ENCODE results near the gene UPF1.

Gene UPF1

DNA sequence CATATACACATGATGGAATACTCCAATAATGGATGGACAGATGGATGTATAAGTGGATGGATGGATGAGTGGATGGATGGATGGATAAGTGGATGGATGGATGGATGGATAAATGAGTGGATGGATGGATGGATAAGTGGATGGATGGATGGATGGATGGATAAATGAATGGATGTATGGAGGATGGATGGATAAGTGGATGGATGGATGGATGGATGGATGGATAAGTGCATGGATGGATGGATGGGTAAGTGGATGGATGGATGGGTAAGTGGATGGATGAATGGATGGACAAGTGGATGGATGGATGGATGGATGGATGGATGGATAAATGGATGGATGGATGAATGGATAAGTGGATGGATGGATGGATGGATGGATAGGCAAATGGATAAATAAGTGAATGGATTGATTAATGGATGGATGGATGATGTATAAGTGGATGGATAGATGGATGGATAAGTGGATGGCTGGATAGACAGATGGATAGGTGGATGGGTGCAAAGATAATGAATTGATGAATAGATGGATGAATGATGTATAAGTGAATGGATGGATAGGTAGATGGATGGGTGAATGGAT, 32.3 kb upstream of the UPF1 start (continued):
- TF ChIP-seq, protein P1, sequence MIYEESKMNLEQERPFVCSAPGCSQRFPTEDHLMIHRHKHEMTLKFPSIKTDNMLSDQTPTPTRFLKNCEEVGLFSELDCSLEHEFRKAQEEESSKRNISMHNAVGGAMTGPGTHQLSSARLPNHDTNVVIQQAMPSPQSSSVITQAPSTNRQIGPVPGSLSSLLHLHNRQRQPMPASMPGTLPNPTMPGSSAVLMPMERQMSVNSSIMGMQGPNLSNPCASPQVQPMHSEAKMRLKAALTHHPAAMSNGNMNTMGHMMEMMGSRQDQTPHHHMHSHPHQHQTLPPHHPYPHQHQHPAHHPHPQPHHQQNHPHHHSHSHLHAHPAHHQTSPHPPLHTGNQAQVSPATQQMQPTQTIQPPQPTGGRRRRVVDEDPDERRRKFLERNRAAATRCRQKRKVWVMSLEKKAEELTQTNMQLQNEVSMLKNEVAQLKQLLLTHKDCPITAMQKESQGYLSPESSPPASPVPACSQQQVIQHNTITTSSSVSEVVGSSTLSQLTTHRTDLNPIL (CRISPR knock-in tag; IDR thresholded peaks at IDR 0.05; ENCODE audit: low read depth), result no peak

DNA sequence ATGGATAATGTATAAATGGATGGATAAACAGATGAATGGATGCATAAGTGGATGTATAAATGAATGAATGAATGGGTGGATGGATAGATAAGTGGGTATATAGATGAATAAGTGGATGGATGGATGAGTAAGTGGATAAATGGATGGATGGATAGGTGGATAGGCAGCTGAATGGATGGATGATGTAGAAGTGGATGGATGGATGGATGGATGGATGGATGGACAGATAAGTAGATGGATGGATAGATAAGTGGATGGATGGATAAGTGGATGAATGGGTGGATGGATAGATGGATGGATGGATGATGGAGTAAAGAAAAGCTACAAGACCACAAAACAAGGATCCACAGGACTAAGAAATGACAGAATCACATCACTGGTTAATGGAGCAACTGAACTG, 31.7 kb upstream of the UPF1 start:
- TF ChIP-seq RARB (CRISPR knock-in tag; IDR thresholded peaks at IDR 0.05) (no peak), ZNF565 (CRISPR knock-in tag; conservative IDR thresholded peaks at IDR 0.05; ENCODE audit: low read depth) (no peak), OSR1 (CRISPR knock-in tag; IDR thresholded peaks at IDR 0.05) (no peak), ZFP30 (CRISPR knock-in tag; IDR thresholded peaks at IDR 0.05) (no peak)
- TF ChIP-seq, protein P2, sequence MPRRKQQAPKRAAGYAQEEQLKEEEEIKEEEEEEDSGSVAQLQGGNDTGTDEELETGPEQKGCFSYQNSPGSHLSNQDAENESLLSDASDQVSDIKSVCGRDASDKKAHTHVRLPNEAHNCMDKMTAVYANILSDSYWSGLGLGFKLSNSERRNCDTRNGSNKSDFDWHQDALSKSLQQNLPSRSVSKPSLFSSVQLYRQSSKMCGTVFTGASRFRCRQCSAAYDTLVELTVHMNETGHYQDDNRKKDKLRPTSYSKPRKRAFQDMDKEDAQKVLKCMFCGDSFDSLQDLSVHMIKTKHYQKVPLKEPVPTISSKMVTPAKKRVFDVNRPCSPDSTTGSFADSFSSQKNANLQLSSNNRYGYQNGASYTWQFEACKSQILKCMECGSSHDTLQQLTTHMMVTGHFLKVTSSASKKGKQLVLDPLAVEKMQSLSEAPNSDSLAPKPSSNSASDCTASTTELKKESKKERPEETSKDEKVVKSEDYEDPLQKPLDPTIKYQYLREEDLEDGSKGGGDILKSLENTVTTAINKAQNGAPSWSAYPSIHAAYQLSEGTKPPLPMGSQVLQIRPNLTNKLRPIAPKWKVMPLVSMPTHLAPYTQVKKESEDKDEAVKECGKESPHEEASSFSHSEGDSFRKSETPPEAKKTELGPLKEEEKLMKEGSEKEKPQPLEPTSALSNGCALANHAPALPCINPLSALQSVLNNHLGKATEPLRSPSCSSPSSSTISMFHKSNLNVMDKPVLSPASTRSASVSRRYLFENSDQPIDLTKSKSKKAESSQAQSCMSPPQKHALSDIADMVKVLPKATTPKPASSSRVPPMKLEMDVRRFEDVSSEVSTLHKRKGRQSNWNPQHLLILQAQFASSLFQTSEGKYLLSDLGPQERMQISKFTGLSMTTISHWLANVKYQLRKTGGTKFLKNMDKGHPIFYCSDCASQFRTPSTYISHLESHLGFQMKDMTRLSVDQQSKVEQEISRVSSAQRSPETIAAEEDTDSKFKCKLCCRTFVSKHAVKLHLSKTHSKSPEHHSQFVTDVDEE (CRISPR knock-in tag; IDR thresholded peaks at IDR 0.05), result no peak
- TF ChIP-seq, protein P3, sequence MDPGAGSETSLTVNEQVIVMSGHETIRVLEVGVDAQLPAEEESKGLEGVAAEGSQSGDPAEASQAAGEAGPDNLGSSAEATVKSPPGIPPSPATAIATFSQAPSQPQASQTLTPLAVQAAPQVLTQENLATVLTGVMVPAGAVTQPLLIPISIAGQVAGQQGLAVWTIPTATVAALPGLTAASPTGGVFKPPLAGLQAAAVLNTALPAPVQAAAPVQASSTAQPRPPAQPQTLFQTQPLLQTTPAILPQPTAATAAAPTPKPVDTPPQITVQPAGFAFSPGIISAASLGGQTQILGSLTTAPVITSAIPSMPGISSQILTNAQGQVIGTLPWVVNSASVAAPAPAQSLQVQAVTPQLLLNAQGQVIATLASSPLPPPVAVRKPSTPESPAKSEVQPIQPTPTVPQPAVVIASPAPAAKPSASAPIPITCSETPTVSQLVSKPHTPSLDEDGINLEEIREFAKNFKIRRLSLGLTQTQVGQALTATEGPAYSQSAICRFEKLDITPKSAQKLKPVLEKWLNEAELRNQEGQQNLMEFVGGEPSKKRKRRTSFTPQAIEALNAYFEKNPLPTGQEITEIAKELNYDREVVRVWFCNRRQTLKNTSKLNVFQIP (CRISPR knock-in tag; IDR thresholded peaks at IDR 0.05; ENCODE audit: borderline replicate concordance, low read depth), result no peak
- ATAC-seq, result no peak

DNA sequence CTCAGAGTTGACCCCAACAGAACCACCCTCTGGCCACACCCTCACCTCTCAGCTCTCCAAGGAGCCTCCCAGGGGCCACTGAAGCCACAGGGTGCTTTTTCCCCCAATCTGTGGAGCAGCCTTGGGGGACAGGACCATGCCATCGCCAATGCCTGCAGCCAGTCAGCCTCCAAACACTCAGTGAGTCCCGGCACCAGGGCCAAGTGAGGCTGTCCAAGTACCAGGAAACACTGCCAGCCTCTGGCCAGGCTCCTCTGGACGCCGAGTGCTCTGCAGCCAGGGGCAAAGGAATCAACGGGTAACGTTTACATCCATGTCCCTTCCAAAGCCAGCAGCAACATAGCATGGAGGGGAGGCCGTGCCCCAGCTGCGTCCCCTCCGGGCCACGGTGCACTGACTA, 31.1 kb upstream of the UPF1 start:
- ATAC-seq, result no peak

DNA sequence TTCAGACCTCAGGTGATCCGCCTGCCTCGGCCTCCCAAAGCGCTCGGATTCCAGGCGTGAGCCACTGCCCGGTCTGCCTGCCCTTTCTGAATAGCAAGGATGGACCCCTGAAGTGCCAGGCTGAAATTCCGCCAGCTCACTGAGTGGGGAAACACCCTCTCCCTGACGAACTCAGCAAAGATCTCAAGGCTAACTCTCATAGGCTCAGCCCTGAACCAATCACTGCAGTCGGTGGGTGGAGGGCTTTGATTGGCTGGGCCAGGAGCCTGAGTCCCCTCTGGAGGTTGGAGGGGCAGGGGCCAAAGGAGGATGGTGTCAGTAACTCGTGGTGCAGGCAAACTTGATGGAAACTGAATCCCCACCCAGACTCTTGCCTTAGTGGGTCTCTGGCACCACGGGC, 29.4 kb upstream of the UPF1 start:
- TF ChIP-seq ESRRG (CRISPR knock-in tag; IDR thresholded peaks at IDR 0.05), result no peak
- no peak for TF ChIP-seq ZNF565 (CRISPR knock-in tag; conservative IDR thresholded peaks at IDR 0.05; ENCODE audit: low read depth)
- no peak for TF ChIP-seq ZFP3 (CRISPR knock-in tag; IDR thresholded peaks at IDR 0.05)
- TF ChIP-seq ISL1 (CRISPR knock-in tag; IDR thresholded peaks at IDR 0.05), result no peak
- TF ChIP-seq CSDC2 (CRISPR knock-in tag; IDR thresholded peaks at IDR 0.05), result no peak
- TF ChIP-seq ZNF8 (CRISPR knock-in tag; IDR thresholded peaks at IDR 0.05), result no peak
- TF ChIP-seq GLIS3 (CRISPR knock-in tag; IDR thresholded peaks at IDR 0.05), result no peak
- TF ChIP-seq SNAI2 (CRISPR knock-in tag; IDR thresholded peaks at IDR 0.05), result no peak
- no peak for TF ChIP-seq PPARA (CRISPR knock-in tag; IDR thresholded peaks at IDR 0.05; ENCODE audit: borderline replicate concordance)
- TF ChIP-seq ZC3H10 (CRISPR knock-in tag; IDR thresholded peaks at IDR 0.05), result no peak
- no peak for TF ChIP-seq ZNF70 (CRISPR knock-in tag; IDR thresholded peaks at IDR 0.05)
- no peak for ATAC-seq

More for the DNA sequence above, 31.1 kb upstream of the UPF1 start:
- TF ChIP-seq ARNTL (CRISPR knock-in tag; IDR thresholded peaks at IDR 0.05; ENCODE audit: borderline replicate concordance, low read depth) (no peak), GLIS3 (CRISPR knock-in tag; IDR thresholded peaks at IDR 0.05) (no peak), SNAI2 (CRISPR knock-in tag; IDR thresholded peaks at IDR 0.05) (no peak), BACH2 (CRISPR knock-in tag; IDR thresholded peaks at IDR 0.05; ENCODE audit: borderline replicate concordance) (no peak), RARB (CRISPR knock-in tag; IDR thresholded peaks at IDR 0.05) (no peak), PPARA (CRISPR knock-in tag; IDR thresholded peaks at IDR 0.05; ENCODE audit: borderline replicate concordance) (no peak), CSDC2 (CRISPR knock-in tag; IDR thresholded peaks at IDR 0.05) (no peak), TOX (CRISPR knock-in tag; IDR thresholded peaks at IDR 0.05; ENCODE audit: borderline replicate concordance) (no peak), ZNF565 (CRISPR knock-in tag; conservative IDR thresholded peaks at IDR 0.05; ENCODE audit: low read depth) (no peak), ZFP3 (CRISPR knock-in tag; IDR thresholded peaks at IDR 0.05) (no peak), ZNF8 (CRISPR knock-in tag; IDR thresholded peaks at IDR 0.05) (no peak), TCF4 (CRISPR knock-in tag; IDR thresholded peaks at IDR 0.05; ENCODE audit: borderline replicate concordance) (no peak), ZFP30 (CRISPR knock-in tag; IDR thresholded peaks at IDR 0.05) (no peak), ZC3H10 (CRISPR knock-in tag; IDR thresholded peaks at IDR 0.05) (no peak)
- TF ChIP-seq, protein P1 (CRISPR knock-in tag; IDR thresholded peaks at IDR 0.05; ENCODE audit: low read depth), result no peak
- TF ChIP-seq, protein P4, sequence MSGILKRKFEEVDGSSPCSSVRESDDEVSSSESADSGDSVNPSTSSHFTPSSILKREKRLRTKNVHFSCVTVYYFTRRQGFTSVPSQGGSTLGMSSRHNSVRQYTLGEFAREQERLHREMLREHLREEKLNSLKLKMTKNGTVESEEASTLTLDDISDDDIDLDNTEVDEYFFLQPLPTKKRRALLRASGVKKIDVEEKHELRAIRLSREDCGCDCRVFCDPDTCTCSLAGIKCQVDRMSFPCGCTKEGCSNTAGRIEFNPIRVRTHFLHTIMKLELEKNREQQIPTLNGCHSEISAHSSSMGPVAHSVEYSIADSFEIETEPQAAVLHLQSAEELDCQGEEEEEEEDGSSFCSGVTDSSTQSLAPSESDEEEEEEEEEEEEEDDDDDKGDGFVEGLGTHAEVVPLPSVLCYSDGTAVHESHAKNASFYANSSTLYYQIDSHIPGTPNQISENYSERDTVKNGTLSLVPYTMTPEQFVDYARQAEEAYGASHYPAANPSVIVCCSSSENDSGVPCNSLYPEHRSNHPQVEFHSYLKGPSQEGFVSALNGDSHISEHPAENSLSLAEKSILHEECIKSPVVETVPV (CRISPR knock-in tag; IDR thresholded peaks at IDR 0.05), result no peak
- TF ChIP-seq, protein P5, sequence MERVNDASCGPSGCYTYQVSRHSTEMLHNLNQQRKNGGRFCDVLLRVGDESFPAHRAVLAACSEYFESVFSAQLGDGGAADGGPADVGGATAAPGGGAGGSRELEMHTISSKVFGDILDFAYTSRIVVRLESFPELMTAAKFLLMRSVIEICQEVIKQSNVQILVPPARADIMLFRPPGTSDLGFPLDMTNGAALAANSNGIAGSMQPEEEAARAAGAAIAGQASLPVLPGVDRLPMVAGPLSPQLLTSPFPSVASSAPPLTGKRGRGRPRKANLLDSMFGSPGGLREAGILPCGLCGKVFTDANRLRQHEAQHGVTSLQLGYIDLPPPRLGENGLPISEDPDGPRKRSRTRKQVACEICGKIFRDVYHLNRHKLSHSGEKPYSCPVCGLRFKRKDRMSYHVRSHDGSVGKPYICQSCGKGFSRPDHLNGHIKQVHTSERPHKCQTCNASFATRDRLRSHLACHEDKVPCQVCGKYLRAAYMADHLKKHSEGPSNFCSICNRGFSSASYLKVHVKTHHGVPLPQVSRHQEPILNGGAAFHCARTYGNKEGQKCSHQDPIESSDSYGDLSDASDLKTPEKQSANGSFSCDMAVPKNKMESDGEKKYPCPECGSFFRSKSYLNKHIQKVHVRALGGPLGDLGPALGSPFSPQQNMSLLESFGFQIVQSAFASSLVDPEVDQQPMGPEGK (CRISPR knock-in tag; IDR thresholded peaks at IDR 0.05; ENCODE audit: borderline replicate concordance), result no peak

Data from SK-N-SH treated with all-trans-retinoic acid at 6 μM for 48 hours (cell line).